UCSD-AML1 (cell line): ENCODE data around the gene TBC1D25.
A peak's percentile ranks its signal among the peaks of the same experiment; 100 is the strongest.
"Not testable (repeated sequence)": the region's sequence is repeated elsewhere in the genome, so short reads cannot be mapped to it uniquely, and the experiment has no call there.

Experiments used
- DNase-seq: peaks from one replicate; lab custom pipeline; 2025; ENCODE audit not compliant: unreplicated experiment; lab: John Stamatoyannopoulos, UW

Gene TBC1D25

GRCh38 chrX:48555731-48556325 is 16.3 kb downstream of the TBC1D25 start:
- not testable (repeated sequence) for DNase-seq

DNA sequence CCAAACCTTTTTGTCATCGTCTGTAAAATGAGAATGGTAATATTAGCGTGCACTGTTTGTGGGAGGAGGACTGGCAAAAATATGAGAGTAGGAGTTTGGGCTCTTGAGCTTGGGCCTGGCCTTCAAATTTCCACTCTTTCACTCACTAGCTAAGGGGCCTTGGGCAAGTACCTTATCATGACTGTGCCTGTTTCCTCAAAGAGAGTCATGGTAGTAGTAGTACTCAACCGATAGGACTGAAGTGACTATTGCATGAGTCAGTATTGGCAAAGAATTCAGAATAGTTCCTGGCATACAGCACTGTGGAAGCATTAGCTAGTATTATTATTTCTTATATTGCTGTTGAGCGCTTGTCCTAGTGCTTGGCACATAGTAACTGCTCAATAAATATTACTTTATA is 18.8 kb downstream of the TBC1D25 start:
- no peak for DNase-seq

- DNase-seq = no peak
Observed at GRCh38 chrX:48559636-48560035, 20.1 kb downstream of the TBC1D25 start.

DNA sequence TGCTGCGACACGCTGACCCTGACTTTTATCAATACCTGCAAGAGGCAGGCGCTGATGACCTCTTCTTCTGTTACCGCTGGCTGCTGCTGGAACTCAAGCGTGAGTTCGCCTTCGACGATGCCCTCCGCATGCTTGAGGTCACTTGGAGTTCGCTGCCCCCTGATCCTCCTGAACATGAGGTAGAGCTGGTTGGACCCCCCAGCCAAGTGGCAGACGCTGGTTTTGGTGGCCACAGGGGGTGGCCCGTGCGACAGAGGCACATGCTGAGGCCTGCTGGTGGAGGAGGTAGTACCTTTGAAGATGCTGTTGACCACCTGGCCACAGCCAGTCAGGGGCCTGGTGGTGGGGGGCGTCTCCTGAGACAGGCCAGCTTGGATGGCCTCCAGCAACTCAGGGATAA is 20.5 kb downstream of the TBC1D25 start:
- no peak for DNase-seq

DNA sequence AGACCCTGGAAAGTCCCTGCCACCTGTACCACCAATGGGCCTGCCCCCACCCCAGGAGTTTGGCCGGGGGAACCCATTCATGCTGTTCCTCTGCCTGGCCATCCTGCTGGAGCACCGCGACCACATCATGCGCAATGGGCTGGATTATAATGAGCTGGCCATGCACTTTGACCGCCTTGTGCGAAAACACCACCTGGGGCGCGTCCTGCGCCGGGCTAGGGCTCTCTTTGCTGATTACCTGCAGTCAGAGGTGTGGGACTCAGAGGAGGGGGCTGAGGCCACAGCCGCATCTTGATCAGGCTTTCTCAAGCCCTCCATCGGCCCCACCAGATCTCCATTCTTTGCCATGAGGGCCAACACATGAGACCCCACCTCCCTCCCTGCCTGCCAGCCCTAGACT is 21.2 kb downstream of the TBC1D25 start:
- no peak for DNase-seq

GRCh38 chrX:48569958-48570357 is 30.4 kb downstream of the TBC1D25 start:
- DNase-seq = peak; percentile 16

DNA sequence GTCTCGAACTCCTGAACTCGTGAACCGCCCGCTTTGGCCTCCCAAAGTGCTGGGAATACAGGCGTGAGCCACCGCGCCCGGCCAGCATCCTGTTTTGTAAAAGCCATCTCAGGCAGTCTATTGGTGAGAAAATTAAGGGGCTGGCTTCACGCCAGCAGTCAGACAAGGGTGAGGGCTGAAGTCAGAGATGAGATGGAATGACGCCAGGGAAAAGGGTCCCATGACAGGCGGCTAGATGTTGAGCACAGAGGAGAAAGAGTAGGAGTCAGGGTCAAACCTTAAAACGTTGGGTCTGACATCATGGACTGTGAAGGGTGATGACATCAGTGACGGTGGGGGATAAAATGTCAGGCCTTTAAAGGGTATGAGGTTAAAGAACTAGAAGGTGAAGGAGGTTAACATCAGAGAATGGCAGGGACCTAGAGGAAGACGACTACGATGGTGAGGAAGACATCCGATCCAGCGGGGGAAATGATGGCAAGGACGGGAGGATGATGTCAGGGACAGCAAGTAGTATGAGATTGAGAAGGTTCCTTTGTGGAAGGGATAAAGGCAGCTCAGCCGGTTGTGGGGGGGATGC is 34.3 kb downstream of the TBC1D25 start:
- DNase-seq = no peak

DNA sequence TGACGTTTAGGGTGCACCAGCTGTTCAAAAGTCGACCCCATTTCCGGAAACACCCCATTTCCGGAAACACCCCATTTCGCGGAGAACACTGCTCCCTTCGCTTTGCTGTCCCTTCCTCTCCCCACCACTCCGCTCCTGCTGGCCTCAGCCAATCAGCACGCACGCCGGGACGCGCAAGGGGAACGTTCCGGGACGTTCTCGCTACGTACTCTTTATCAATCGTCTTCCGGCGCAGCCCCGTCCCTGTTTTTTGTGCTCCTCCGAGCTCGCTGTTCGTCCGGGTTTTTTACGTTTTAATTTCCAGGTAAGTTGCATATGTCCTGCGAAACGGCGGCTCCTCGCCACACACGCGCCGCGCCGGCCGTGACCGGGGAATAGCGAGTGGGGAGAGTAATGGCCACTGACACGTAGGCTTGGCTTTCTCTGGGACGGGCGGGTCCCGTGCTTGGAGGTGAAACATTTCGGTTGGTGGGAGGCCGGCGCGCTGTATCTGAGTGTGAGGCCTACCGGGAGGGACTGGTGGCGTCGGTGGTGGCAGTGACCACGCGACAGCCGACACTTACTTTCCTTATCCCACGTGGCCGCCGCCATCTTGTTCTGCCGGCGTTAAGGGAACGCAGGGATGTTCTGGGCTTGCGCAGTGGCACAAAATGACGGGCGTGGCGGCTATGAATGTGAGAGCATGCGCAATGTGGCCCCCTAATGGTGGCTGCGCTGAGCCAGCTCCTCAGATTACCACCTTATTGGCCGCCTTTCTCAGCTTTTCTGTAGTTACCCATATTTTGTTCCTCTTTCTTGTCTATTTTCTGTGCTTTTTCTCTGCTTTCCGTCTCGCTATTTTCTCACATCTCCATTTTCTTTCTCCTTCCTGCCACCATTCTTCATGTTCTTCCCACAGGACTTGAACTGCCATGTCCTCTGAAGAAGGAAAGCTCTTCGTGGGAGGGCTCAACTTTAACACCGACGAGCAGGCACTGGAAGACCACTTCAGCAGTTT is 35.1 kb downstream of the TBC1D25 start, which contains the start of gene RBM3:
Gene RBM3, plus strand, starts transcription at position 215 of the 997 bp plus-strand sequence. Its CDS starts 697 bp downstream, at position 912.
- peak; percentile 89 for DNase-seq

GRCh38 chrX:48575642-48576041 is 36.1 kb downstream of the TBC1D25 start:
- no peak for DNase-seq

DNA sequence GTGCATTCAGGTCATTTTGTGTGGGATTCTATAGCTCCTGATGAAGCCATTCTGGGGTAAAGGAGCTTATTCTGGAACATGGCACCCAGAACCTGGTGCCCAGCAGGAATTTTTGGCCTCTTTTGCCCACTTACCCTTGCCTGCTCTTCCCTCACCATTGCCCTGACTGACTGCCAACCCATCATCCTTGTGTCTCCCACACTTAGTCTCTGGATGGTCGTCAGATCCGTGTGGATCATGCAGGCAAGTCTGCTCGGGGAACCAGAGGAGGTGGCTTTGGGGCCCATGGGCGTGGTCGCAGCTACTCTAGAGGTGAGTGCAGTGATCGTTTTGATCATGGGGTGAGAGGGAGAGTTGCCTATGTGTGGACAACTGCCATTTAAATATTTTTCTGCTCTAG is 36.6 kb downstream of the TBC1D25 start:
- no peak for DNase-seq

GRCh38 chrX:48578661-48579128 is 39.2 kb downstream of the TBC1D25 start:
- no peak for DNase-seq

GRCh38 chrX:48579259-48579658 is 39.7 kb downstream of the TBC1D25 start:
- DNase-seq = no peak

- no peak for DNase-seq
Observed at GRCh38 chrX:48580662-48581061, 41.1 kb downstream of the TBC1D25 start.

DNA sequence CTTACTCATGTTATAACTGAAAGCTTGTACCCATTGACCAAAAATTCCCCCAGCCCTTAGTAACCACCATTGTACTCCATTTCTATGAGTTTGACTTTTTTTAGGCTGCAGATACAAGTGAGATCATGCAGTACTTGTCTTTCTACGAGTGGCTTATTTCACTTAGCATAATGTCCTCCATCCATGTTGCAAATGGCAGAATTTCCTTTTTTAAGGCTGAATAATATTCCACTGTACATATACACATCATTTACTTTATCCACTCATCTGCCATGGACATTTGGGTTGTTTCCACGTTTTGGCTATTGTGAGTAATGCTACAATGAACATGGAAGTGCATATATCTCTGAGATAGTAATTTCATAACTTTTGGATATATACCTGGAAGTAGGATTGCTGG is 45.2 kb downstream of the TBC1D25 start:
- DNase-seq = no peak

GRCh38 chrX:48589482-48590162 is 50.1 kb downstream of the TBC1D25 start:
- DNase-seq = no peak

DNA sequence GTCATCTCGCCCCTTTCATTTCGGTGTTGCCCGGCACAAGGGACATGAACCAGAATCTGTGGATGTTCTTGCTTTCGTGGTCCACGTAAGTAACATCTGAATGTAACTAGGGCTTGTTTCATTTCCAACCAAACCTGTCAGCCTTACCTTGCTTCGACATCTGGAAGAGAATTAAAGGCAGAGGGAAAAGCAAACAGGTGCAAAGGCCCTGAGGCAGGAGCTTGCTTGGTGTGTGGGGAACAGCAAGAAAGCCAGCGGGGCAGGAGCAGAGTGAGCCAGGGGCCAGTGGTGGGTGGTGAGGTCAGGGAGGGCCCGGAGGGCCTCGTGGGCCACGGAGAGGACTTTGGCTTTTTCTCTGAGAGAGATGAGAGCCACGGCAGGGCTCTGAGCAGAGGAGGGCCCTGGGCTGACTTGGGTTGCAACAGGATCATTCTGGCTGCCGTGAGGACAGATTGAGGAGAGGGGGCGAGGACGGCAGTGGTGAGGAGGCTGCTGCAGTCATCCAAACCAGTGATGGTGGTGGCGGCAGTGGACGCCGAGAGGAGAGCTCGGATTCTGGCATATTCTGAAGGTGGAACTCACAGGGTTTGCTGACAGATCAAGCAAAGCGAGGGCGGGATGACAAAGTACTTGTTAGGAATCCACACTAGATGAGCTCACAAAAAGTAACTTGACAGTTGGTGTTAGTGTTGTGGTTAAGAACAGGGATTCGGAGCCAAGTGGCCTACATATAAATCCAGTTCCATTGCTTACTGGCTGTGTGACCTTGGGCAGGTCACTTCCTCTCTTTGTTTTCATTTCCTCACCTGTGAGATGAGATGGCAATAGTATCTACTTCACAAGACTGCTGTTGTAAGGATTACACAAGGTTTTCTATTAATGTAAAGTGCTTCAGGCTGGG is 50.9 kb downstream of the TBC1D25 start:
- no peak for DNase-seq

- no peak for DNase-seq
Observed at GRCh38 chrX:48591255-48591791, 51.8 kb downstream of the TBC1D25 start.

DNA sequence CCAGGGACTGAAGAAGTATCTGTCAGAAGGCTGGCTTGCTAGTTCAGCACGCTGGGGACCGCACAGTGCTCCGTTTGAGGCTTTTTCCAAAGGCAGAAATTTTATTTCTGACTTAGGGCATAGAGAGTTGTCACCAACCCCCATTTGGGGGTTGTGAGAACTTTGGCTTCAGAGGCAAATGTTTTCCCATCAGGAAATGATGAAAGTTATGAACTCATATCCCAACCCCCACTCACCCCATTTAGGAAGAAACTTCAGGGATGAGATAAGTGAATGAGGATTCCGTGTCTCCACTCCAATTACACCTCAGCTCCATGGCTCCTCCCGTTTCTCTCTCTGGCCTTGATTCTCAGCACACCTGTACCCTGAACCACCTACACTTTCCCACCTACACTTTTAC is 53.5 kb downstream of the TBC1D25 start:
- DNase-seq = no peak

GRCh38 chrX:48595929-48596328 is 56.4 kb downstream of the TBC1D25 start:
- no peak for DNase-seq
